Psoas muscle (tissue), 8 donors: ENCODE measurements around the gene C7orf25. TPM values are rescaled to one million over a fixed set of nuclear protein-coding genes. Genes with fewer than 3 reads are reported as not detected.

Experiments used
- ATAC-seq, 4 donors: fragments of 200-7000 bp; cut with Tn5 transposase; one replicate each; pipeline ENCODE4 v1.9.1; 2020; ENCODE audit warnings: moderate library complexity in 3 of 4, mild to moderate bottlenecking in 2 of 4
- DNase-seq, 2 donors: peaks; one replicate each; pipeline ENCODE4 v3.0.0-alpha.2; 2020
- H3K27ac ChIP-seq: fragments of 200-600 bp; one replicate; pipeline ENCODE4 v1.8.0; 2022
- H3K27me3 ChIP-seq, 3 donors: fragments of 200-600 bp in 1 of 3; one replicate each; pipeline versions ENCODE4 v1.6.1 to v1.8.0; 2013 to 2022; ENCODE audit warnings: low read length in 2 of 3, mild to moderate bottlenecking in 2 of 3, moderate library complexity in 1 of 3; ENCODE audit not compliant: insufficient read depth in 3 of 3
- H3K36me3 ChIP-seq, 2 donors: fragments of 200-600 bp in 1 of 2; one replicate each; pipeline versions ENCODE4 v1.6.1 to v1.8.0; 2013 to 2022; ENCODE audit warnings: low read depth in 1 of 2, mild to moderate bottlenecking in 1 of 2, moderate library complexity in 1 of 2; ENCODE audit not compliant: insufficient read depth in 1 of 2
- H3K4me1 ChIP-seq: fragments of 200-600 bp; one replicate; pipeline ENCODE4 v1.8.0; 2022
- H3K4me3 ChIP-seq: fragments of 200-600 bp; one replicate; pipeline ENCODE4 v1.8.0; 2022; ENCODE audit warnings: mild to moderate bottlenecking
- H3K9me3 ChIP-seq: fragments of 200-600 bp; one replicate; pipeline ENCODE4 v1.8.0; 2022
- WGBS, 3 donors: extraction: QIAGEN DNeasy Blood & Tissue Kit; methylation state at CpG; one replicate each; pipeline versions ENCODE4 v1.1.6 to v1.1.7; 2013; 5-methylcytosine and 5-hydroxymethylcytosine counted together
- intact Hi-C, 2 donors: fragments of 100-400 bp; cut with DNase I; formaldehyde crosslinking; loops; one replicate each; pipeline versions ENCODE4 v1.11.0 to v1.14.2; 2022
- polyA plus RNA-seq, 3 donors: library from polyadenylated mRNA; stranded (reverse); fragments of 200-250 nt; gene quantifications; one replicate each; pipeline ENCODE4 v1.2.3, GENCODE V29; 2013
- total RNA-seq, 4 donors: library from RNA; stranded (reverse); fragmentation: NEBNext Ultra II Directional in 2 of 4; extraction: Animal tissue kit (Norgen Biotek cat#: 25700) in 2 of 4; gene quantifications; one replicate each; pipeline versions ENCODE4 v1.2.1 to v1.2.4, GENCODE V29; 2021 to 2023
- TF ChIP-seq, protein P1 (sequence below): fragments of 200-600 bp; IDR thresholded peaks from one replicate; pipeline ENCODE4 v1.8.0; 2022; ENCODE audit warnings: antibody characterized with exemption
- donor health status: healthy with polysubstance abuse.
- donor health status: DM: no; HTN: no; CAD: no; lungs with moderate emphysema.
- donor health status: Bipolar disorder and iron deficiency.
- donor health status: healthy.
- donor health status: DM: yes; HTN: yes; CAD: no.
- donor health status: DM: no; HTN: no; CAD: no.
- donor health status: DM: no; HTN: no; CAD: no.
- donor health status: DM: yes; HTN: yes; CAD: no.

C7orf25 gene
- total and polyA plus RNA-seq, 7 donors, result 1.3 to 5.6 (median 2.4) TPM

DNA sequence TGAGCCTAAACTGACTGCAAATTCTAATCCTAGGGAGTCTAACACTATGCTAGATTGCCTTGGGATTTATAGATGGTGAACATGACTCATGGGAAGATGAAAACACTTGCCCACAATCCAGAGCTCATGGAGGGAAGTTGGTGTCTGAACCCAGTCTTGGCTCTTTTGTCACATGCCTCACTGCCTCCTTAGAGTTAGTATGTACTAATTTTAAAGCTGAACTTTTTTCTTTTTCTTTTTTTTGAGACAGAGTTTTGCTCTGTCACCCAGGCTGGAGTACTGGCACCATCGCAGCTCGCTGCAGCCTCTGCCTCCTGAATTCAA lies 34.7 kb upstream of the C7orf25 start:
- DNase-seq (no peak), ATAC-seq (no peak)
- Histone ChIP-seq H3K4me3 (no peak overlapping the region), H3K27ac (no peak overlapping the region), H3K36me3 (no peaks in the 10 kb centered on the region), H3K4me1 (no peaks in the 10 kb centered on the region), H3K9me3 (no peaks in the 10 kb centered on the region), H3K27me3 (no peaks in the 10 kb centered on the region)
- WGBS, 3 donors, result 95 to 97% (median 97%) methylated on average over 2 of the region's 2 CpGs
- TF ChIP-seq, protein P1, sequence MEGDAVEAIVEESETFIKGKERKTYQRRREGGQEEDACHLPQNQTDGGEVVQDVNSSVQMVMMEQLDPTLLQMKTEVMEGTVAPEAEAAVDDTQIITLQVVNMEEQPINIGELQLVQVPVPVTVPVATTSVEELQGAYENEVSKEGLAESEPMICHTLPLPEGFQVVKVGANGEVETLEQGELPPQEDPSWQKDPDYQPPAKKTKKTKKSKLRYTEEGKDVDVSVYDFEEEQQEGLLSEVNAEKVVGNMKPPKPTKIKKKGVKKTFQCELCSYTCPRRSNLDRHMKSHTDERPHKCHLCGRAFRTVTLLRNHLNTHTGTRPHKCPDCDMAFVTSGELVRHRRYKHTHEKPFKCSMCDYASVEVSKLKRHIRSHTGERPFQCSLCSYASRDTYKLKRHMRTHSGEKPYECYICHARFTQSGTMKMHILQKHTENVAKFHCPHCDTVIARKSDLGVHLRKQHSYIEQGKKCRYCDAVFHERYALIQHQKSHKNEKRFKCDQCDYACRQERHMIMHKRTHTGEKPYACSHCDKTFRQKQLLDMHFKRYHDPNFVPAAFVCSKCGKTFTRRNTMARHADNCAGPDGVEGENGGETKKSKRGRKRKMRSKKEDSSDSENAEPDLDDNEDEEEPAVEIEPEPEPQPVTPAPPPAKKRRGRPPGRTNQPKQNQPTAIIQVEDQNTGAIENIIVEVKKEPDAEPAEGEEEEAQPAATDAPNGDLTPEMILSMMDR, result no peak
- intact Hi-C loops, result loop anchor here in 1 of 2 donors (10.0 kb wide), 2 partner anchors 508 to 888 kb away; no protein-coding TSS in a partner anchor

GRCh38 chr7:42945821-42946626 lies 34.2 kb upstream of the C7orf25 start:
- no peaks in the 10 kb centered on the region for H3K4me1 ChIP-seq
- WGBS, 3 donors, result 20 to 26% (median 23%) methylated on average over 4 of the region's 4 CpGs
- intact Hi-C loops, result loop anchor here in 1 of 2 donors (10.0 kb wide), 2 partner anchors 509 to 889 kb away; no protein-coding TSS in a partner anchor
- no peaks in the 10 kb centered on the region for H3K9me3 ChIP-seq
- no peak overlapping the region for H3K27ac ChIP-seq
- ATAC-seq (no peak), DNase-seq (no peak)
- no peaks in the 10 kb centered on the region for H3K36me3 ChIP-seq
- TF ChIP-seq, protein P1, result no peak
- H3K27me3 ChIP-seq, result no peaks in the 10 kb centered on the region
- no peak overlapping the region for H3K4me3 ChIP-seq

GRCh38 chr7:42940985-42941847 lies 29.3 kb upstream of the C7orf25 start:
- intact Hi-C loops, result loop anchor here (2.0 to 10.0 kb wide), 5 partner anchors 320 to 894 kb away; no protein-coding TSS in a partner anchor
- Histone ChIP-seq H3K4me1 (no peaks in the 10 kb centered on the region), H3K4me3 (no peak overlapping the region), H3K36me3 (peaks cover 4 to 45% of the 10 kb centered on the region in 2 donors), H3K27ac (no peak overlapping the region), H3K9me3 (no peaks in the 10 kb centered on the region), H3K27me3 (no peaks in the 10 kb centered on the region)
- DNase-seq, result peak; percentile 74 to 79
- 54 to 59% (median 55%) methylated on average over 13 of the region's 13 CpGs for WGBS, 3 donors
- ATAC-seq, result peak; percentile 51 to 81 (median 60)
- TF ChIP-seq, protein P1, result peak; percentile 78

- ATAC-seq, result no peak
- WGBS, 3 donors, result 91 to 96% (median 91%) methylated on average over 4 of the region's 4 CpGs
Measured at GRCh38 chr7:42939457-42940240, 27.8 kb upstream of the C7orf25 start.

More at GRCh38 chr7:42939457-42940240, 27.8 kb upstream of the C7orf25 start:
- no peak overlapping the region for H3K27ac ChIP-seq
- H3K4me1 ChIP-seq, result no peaks in the 10 kb centered on the region
- intact Hi-C loops, result loop anchor here (2.0 to 10.0 kb wide), 5 partner anchors 321 to 895 kb away; no protein-coding TSS in a partner anchor
- DNase-seq, result no peak
- TF ChIP-seq, protein P1, result no peak
- H3K27me3 ChIP-seq, result no peaks in the 10 kb centered on the region
- H3K9me3 ChIP-seq, result no peaks in the 10 kb centered on the region
- H3K36me3 ChIP-seq, result peaks cover 8 to 59% of the 10 kb centered on the region in 2 donors
- no peak overlapping the region for H3K4me3 ChIP-seq
